ENCODE measurements around the gene CCDC106.

DNA sequence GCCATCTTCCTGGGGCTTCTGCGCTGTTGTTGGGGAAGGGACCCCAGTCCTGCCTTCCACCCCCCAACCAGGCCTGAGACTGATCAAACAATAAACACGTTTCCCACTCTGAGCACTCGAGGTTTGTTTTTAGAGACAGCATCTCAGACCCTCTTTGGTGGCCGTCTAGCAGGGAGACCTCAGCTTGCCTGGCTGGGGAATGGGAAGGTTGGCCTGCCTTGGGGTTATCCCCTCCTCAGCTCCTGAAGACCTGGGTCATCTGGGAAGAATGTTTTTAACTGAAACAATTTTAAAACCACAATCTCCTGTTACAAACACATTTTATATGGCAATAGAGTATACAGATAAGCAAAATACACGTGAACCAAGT lies 2.5 kb upstream of the CCDC106 start:
- TF ChIP-seq, protein P1, sequence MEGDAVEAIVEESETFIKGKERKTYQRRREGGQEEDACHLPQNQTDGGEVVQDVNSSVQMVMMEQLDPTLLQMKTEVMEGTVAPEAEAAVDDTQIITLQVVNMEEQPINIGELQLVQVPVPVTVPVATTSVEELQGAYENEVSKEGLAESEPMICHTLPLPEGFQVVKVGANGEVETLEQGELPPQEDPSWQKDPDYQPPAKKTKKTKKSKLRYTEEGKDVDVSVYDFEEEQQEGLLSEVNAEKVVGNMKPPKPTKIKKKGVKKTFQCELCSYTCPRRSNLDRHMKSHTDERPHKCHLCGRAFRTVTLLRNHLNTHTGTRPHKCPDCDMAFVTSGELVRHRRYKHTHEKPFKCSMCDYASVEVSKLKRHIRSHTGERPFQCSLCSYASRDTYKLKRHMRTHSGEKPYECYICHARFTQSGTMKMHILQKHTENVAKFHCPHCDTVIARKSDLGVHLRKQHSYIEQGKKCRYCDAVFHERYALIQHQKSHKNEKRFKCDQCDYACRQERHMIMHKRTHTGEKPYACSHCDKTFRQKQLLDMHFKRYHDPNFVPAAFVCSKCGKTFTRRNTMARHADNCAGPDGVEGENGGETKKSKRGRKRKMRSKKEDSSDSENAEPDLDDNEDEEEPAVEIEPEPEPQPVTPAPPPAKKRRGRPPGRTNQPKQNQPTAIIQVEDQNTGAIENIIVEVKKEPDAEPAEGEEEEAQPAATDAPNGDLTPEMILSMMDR (IDR thresholded peaks at IDR 0.05) = no peak
- TF ChIP-seq POLR2A (IDR thresholded peaks at IDR 0.05) = no peak
